Hepatocyte (in vitro differentiated cells): ENCODE measurements around the gene DPT. TPM values are rescaled to one million over a fixed set of nuclear protein-coding genes. Genes with fewer than 3 reads are reported as not detected.

Experiments used
- DNase-seq: peaks from one replicate; pipeline ENCODE4 v3.0.0-alpha.2; 2016; ENCODE audit warnings: low spot score
- H2AFZ ChIP-seq: fragments of 200-600 bp; sonication (generic); 2 replicates; pipeline ENCODE4 v1.6.0; 2016; ENCODE audit warnings: antibody characterized with exemption, mild to moderate bottlenecking
- H3K27ac ChIP-seq: fragments of 200-600 bp; sonication (generic); 2 replicates; pipeline ENCODE4 v1.5.1; 2016; ENCODE audit warnings: mild to moderate bottlenecking
- H3K27me3 ChIP-seq: fragments of 200-600 bp; sonication (generic); 2 replicates; pipeline ENCODE4 v1.6.1; 2016
- H3K36me3 ChIP-seq: fragments of 200-600 bp; sonication (generic); replicated peaks from 2 replicates; pipeline ENCODE4 v1.5.1; 2016; ENCODE audit warnings: low read depth; ENCODE audit not compliant: insufficient read depth
- H3K4me1 ChIP-seq: fragments of 200-600 bp; sonication (generic); 2 replicates; pipeline ENCODE4 v1.5.1; 2016; ENCODE audit warnings: mild to moderate bottlenecking, moderate library complexity; ENCODE audit not compliant: insufficient read depth
- H3K4me2 ChIP-seq: fragments of 200-600 bp; sonication (generic); 2 replicates; pipeline ENCODE4 v1.6.0; 2016
- H3K4me3 ChIP-seq: fragments of 200-600 bp; sonication (generic); 2 replicates; pipeline ENCODE4 v1.5.1; 2016; ENCODE audit warnings: mild to moderate bottlenecking
- H3K79me2 ChIP-seq: fragments of 200-600 bp; sonication (generic); 2 replicates; pipeline ENCODE4 v1.6.0; 2017; ENCODE audit warnings: mild to moderate bottlenecking
- H3K9me2 ChIP-seq: fragments of 200-600 bp; sonication (generic); replicated peaks from 2 replicates; pipeline ENCODE4 v1.6.0; 2017; ENCODE audit warnings: mild to moderate bottlenecking; ENCODE audit not compliant: insufficient read depth
- H3K9me3 ChIP-seq: fragments of 200-600 bp; sonication (generic); 2 replicates; pipeline ENCODE4 v1.5.1; 2016; ENCODE audit warnings: low read depth, mild to moderate bottlenecking
- H4K20me1 ChIP-seq: fragments of 200-600 bp; sonication (generic); 2 replicates; pipeline ENCODE4 v1.6.0; 2016; ENCODE audit warnings: mild to moderate bottlenecking; ENCODE audit not compliant: insufficient read depth, poor library complexity, severe bottlenecking
- EZH2 ChIP-seq: fragments of 200-600 bp; sonication (generic); IDR thresholded peaks from 2 replicates; pipeline ENCODE4 v1.6.1; 2016; ENCODE audit warnings: antibody characterized with exemption, mild to moderate bottlenecking, borderline replicate concordance
- EZH2phosphoT487 ChIP-seq: fragments of 200-600 bp; sonication (generic); IDR thresholded peaks from one replicate; pipeline ENCODE4 v1.6.1; 2018; ENCODE audit warnings: antibody characterized with exemption, mild to moderate bottlenecking, low read depth, moderate library complexity; ENCODE audit not compliant: unreplicated experiment, severe bottlenecking
- WGBS: methylation state at CpG from one replicate; pipeline ENCODE4 v1.1.6; 2016; ENCODE audit warnings: low lambda C conversion rate; ENCODE audit errors: missing lambda C conversion rate; 5-methylcytosine and 5-hydroxymethylcytosine counted together
- polyA plus RNA-seq: library from polyadenylated mRNA; unstranded; fragments of >200 nt; fragmentation: Nextera tagmentation; extraction: Ambion mirVana; gene quantifications from 2 replicates; pipeline ENCODE4 v1.2.1, GENCODE V29; 2016
- total RNA-seq: library from RNA; depleted of rRNA; stranded (reverse); fragments of >200 nt; gene quantifications from 2 replicates; pipeline ENCODE4 v1.2.3, GENCODE V29; 2014
- TF ChIP-seq, protein P1 (sequence below): fragments of 200-600 bp; sonication (generic); IDR thresholded peaks from 2 replicates; pipeline ENCODE4 v1.5.1; 2016; ENCODE audit warnings: antibody characterized with exemption, mild to moderate bottlenecking; ENCODE audit not compliant: poor library complexity

DPT gene
- total and polyA plus RNA-seq, 2 experiments from 2014 or later = 8.2 to 12.5 TPM

DNA sequence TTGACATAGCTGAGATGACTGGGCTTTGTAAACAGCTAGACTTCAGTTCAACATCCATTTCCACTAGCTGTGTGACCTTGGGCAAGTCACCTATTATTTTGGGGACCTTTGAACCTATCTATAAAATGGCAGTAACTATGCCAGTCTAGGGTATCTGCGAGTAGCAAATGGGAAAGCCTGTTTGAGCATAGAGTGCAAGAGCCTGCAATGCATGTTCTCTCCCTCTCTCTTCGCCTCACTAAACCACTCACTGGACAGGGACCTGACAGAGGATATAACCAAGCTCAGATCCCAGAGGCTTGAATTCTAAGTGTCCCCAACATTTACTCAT lies 39.7 kb downstream of the DPT start:
- Histone ChIP-seq H3K4me3 (no peak overlapping the region), H3K79me2 (no peaks in the 10 kb centered on the region), H3K4me1 (peaks cover 51% of the 10 kb centered on the region), H4K20me1 (no peaks in the 10 kb centered on the region), H3K36me3 (no peaks in the 10 kb centered on the region), H3K9me2 (no peaks in the 10 kb centered on the region), H3K27ac (peak overlapping the region; percentile 88), H2AFZ (no peak overlapping the region), H3K9me3 (no peaks in the 10 kb centered on the region), H3K27me3 (no peaks in the 10 kb centered on the region), H3K4me2 (peak overlapping the region; percentile 20)
- DNase-seq = no peak
- no peak for TF ChIP-seq EZH2phosphoT487
- no peak for TF ChIP-seq EZH2
- TF ChIP-seq, protein P1, sequence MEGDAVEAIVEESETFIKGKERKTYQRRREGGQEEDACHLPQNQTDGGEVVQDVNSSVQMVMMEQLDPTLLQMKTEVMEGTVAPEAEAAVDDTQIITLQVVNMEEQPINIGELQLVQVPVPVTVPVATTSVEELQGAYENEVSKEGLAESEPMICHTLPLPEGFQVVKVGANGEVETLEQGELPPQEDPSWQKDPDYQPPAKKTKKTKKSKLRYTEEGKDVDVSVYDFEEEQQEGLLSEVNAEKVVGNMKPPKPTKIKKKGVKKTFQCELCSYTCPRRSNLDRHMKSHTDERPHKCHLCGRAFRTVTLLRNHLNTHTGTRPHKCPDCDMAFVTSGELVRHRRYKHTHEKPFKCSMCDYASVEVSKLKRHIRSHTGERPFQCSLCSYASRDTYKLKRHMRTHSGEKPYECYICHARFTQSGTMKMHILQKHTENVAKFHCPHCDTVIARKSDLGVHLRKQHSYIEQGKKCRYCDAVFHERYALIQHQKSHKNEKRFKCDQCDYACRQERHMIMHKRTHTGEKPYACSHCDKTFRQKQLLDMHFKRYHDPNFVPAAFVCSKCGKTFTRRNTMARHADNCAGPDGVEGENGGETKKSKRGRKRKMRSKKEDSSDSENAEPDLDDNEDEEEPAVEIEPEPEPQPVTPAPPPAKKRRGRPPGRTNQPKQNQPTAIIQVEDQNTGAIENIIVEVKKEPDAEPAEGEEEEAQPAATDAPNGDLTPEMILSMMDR = no peak
- 93% methylated on average over 2 of the region's 2 CpGs for WGBS

DNA sequence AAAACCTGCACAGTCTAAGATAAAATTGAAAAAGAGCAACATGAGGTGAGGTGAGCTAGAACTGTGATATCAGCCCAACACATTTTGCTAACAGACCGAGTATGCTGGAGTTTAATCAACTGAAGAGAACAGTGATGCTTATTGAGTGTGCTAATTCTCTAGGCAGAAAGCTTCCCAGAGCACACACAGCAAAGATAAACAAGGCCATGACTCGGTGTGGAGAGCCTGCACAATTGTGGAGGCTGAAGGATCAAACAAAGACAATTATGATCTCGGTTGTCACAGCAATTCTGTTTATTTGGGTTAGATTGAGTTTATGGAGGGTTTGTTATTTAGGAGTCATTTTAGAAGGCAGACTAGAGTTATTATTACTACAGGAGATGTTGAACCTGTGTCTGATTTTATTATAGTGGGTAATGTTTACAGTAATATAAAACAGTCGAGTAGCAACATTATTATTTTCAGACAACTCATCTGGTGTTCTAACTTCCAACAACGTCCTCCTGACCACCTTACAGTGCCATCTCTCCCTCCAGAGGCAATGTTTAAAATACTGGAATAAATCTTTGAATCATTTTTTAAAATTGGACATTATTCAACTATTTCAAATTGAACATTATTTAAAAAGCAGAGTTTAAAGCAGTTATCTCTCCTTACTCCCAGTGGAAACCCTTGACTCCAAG lies 40.2 kb downstream of the DPT start:
- no peak for TF ChIP-seq EZH2phosphoT487
- TF ChIP-seq EZH2 = no peak
- TF ChIP-seq, protein P1 = no peak
- H3K4me1 ChIP-seq = peaks cover 46% of the 10 kb centered on the region
- H3K9me3 ChIP-seq = no peaks in the 10 kb centered on the region
- H3K4me2 ChIP-seq = no peak overlapping the region
- H3K79me2 ChIP-seq = no peaks in the 10 kb centered on the region
- H2AFZ ChIP-seq = no peak overlapping the region
- no peaks in the 10 kb centered on the region for H3K27me3 ChIP-seq
- peak; percentile 21 for DNase-seq
- no peaks in the 10 kb centered on the region for H4K20me1 ChIP-seq
- WGBS = 31% methylated on average over 5 of the region's 5 CpGs
- H3K9me2 ChIP-seq = no peaks in the 10 kb centered on the region
- peak overlapping the region; percentile 88 for H3K27ac ChIP-seq
- H3K4me3 ChIP-seq = no peak overlapping the region
- no peaks in the 10 kb centered on the region for H3K36me3 ChIP-seq

DNA sequence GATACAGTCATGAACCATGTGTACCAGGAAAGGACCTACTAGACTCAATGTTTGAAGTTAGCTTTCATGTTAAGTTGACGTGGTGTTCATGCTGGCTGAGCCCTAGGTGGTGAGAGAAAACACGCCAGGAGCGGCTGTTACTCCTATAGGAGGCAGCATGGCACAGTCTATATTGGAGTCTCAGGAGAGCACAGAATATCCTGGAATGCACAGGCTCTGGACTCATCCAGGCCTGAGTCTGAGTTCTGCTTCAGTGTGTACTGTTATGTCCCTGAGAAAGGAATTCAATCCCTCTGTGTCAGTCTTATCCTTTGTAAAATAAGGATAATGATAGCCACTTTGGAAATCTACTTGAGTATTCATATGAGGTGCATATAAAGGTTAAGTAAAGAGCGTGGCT lies 41.2 kb downstream of the DPT start:
- peak overlapping the region; percentile 88 for H3K27ac ChIP-seq
- no peaks in the 10 kb centered on the region for H3K9me3 ChIP-seq
- H3K79me2 ChIP-seq = no peaks in the 10 kb centered on the region
- H3K36me3 ChIP-seq = no peaks in the 10 kb centered on the region
- 83% methylated on average over 4 of the region's 4 CpGs for WGBS
- no peaks in the 10 kb centered on the region for H3K9me2 ChIP-seq
- no peaks in the 10 kb centered on the region for H4K20me1 ChIP-seq
- no peak overlapping the region for H3K4me3 ChIP-seq
- H2AFZ ChIP-seq = no peak overlapping the region
- DNase-seq = peak; percentile 36
- peaks cover 36% of the 10 kb centered on the region for H3K4me1 ChIP-seq
- TF ChIP-seq EZH2phosphoT487 = no peak
- TF ChIP-seq, protein P1 = peak; percentile 18
- TF ChIP-seq EZH2 = no peak
- no peaks in the 10 kb centered on the region for H3K27me3 ChIP-seq
- no peak overlapping the region for H3K4me2 ChIP-seq
